Neuronal stem cell (in vitro differentiated cells): ENCODE measurements around the gene CARS2.

Experiments
- DNase-seq: peaks from one replicate; pipeline ENCODE4 v3.0.0-alpha.2; 2013; ENCODE audit warnings: low spot score
- H2AFZ ChIP-seq: one replicate; pipeline ENCODE4 v1.6.1; 2013; ENCODE audit warnings: mild to moderate bottlenecking, low read length, inconsistent platforms
- H2AK5ac ChIP-seq: 2 replicates; pipeline ENCODE4 v1.6.1; 2013; ENCODE audit warnings: low read depth, mild to moderate bottlenecking, inconsistent platforms, low read length, moderate library complexity, mixed read lengths
- H2BK120ac ChIP-seq: 2 replicates; pipeline ENCODE4 v1.6.1; 2013; ENCODE audit warnings: low read depth, mild to moderate bottlenecking, inconsistent platforms, low read length, moderate library complexity, mixed read lengths
- H2BK12ac ChIP-seq: one replicate; pipeline ENCODE4 v1.6.1; 2013; ENCODE audit warnings: low read length, inconsistent platforms
- H2BK15ac ChIP-seq: 2 replicates; pipeline ENCODE4 v1.6.1; 2013; ENCODE audit warnings: mild to moderate bottlenecking, low read length, inconsistent platforms, mixed read lengths
- H2BK5ac ChIP-seq: one replicate; pipeline ENCODE4 v1.6.1; 2013; ENCODE audit warnings: inconsistent platforms, mild to moderate bottlenecking, low read length, moderate library complexity
- H3K14ac ChIP-seq: one replicate; pipeline ENCODE4 v1.6.1; 2013; ENCODE audit warnings: low read length, inconsistent platforms
- H3K18ac ChIP-seq: 2 replicates; pipeline ENCODE4 v1.6.1; 2013; ENCODE audit warnings: low read length, inconsistent platforms
- H3K23ac ChIP-seq: 2 replicates; pipeline ENCODE4 v1.6.1; 2013; ENCODE audit warnings: low read depth, mild to moderate bottlenecking, mixed read lengths, low read length, inconsistent platforms; ENCODE audit not compliant: poor library complexity
- H3K27ac ChIP-seq: replicated peaks from 3 replicates; pipeline ENCODE4 v1.5.1; 2013; ENCODE audit warnings: low read length, inconsistent platforms
- H3K27me3 ChIP-seq, 3 experiments: 2 replicates each; pipeline ENCODE4 v1.6.1; 2013; ENCODE audit warnings: low read length in 3 of 3, mild to moderate bottlenecking in 2 of 3, inconsistent platforms in 1 of 3, low read depth in 1 of 3, mixed read lengths in 1 of 3, moderate library complexity in 1 of 3; ENCODE audit not compliant: control insufficient read depth in 3 of 3, insufficient read depth in 3 of 3
- H3K36me3 ChIP-seq, 2 donors: replicated peaks in 1 of 2; 2 replicates each; pipeline ENCODE4 v1.6.1; 2013; ENCODE audit warnings: low read length in 2 of 2; ENCODE audit not compliant: control insufficient read depth in 2 of 2, insufficient read depth in 2 of 2
- H3K4ac ChIP-seq: 2 replicates; pipeline ENCODE4 v1.6.1; 2013; ENCODE audit warnings: inconsistent platforms, mild to moderate bottlenecking, low read length, moderate library complexity
- H3K4me1 ChIP-seq, 2 donors: 1 replicate in 1 of 2; 2 replicates in 1 of 2; pipeline ENCODE4 v1.6.1; 2013; ENCODE audit warnings: low read length in 2 of 2, low read depth in 1 of 2; ENCODE audit not compliant: control insufficient read depth in 2 of 2, insufficient read depth in 1 of 2
- H3K4me2 ChIP-seq: one replicate; pipeline ENCODE4 v1.6.1; 2013; ENCODE audit warnings: mild to moderate bottlenecking, low read length, inconsistent platforms; ENCODE audit not compliant: insufficient read depth, poor library complexity, severe bottlenecking
- H3K4me3 ChIP-seq, 2 donors: 2 replicates each; pipeline ENCODE4 v1.5.1; 2013; ENCODE audit warnings: low read length in 2 of 2, mild to moderate bottlenecking in 2 of 2, inconsistent platforms in 1 of 2, moderate library complexity in 1 of 2
- H3K79me1 ChIP-seq: one replicate; pipeline ENCODE4 v1.6.1; 2013; ENCODE audit warnings: low read depth, mild to moderate bottlenecking, inconsistent platforms, low read length, moderate library complexity
- H3K9ac ChIP-seq: one replicate; pipeline ENCODE4 v1.6.1; 2013; ENCODE audit warnings: mild to moderate bottlenecking, low read depth, low read length, inconsistent platforms; ENCODE audit not compliant: poor library complexity
- H3K9me3 ChIP-seq, 2 donors: replicated peaks in 1 of 2; 2 replicates each; pipeline versions ENCODE3 to v1.6.1; 2013; ENCODE audit warnings: low read length in 2 of 2, mild to moderate bottlenecking in 2 of 2, inconsistent platforms in 1 of 2, low read depth in 1 of 2, mixed read lengths in 1 of 2, moderate library complexity in 1 of 2; ENCODE audit not compliant: control insufficient read depth in 2 of 2, insufficient read depth in 1 of 2
- H4K8ac ChIP-seq: one replicate; pipeline ENCODE4 v1.6.1; 2013; ENCODE audit warnings: low read depth, mild to moderate bottlenecking, inconsistent platforms, low read length, moderate library complexity
- H4K91ac ChIP-seq: one replicate; pipeline ENCODE4 v1.6.1; 2013; ENCODE audit warnings: low read length, low read depth, mild to moderate bottlenecking, inconsistent platforms; ENCODE audit not compliant: poor library complexity
- WGBS, 2 donors: extraction: QIAGEN DNeasy Blood & Tissue Kit; methylation state at CpG; one replicate each; pipeline ENCODE4 v1.1.7; 2013; ENCODE audit warnings: missing lambda C conversion rate in 2 of 2, mixed read lengths in 1 of 2; ENCODE audit not compliant: insufficient read length in 2 of 2, insufficient replicate concordance in 1 of 2; ENCODE audit errors: extremely low coverage in 2 of 2; 5-methylcytosine and 5-hydroxymethylcytosine counted together

CARS2 gene

GRCh38 chr13:110743687-110744086, 37.8 kb upstream of the CARS2 start:
- no CpG with 5 or more reads among the region's 1 CpG for WGBS, 2 donors
- no peak overlapping the region for H3K4ac ChIP-seq

GRCh38 chr13:110737555-110737954, 31.6 kb upstream of the CARS2 start:
- peaks cover 0 to 3% of the 10 kb centered on the region in 2 donors for H3K9me3 ChIP-seq
- no peak overlapping the region for H2BK15ac ChIP-seq
- H2BK5ac ChIP-seq, result no peak overlapping the region
- H3K4me3 ChIP-seq, result no peak overlapping the region
- H3K36me3 ChIP-seq, result no peaks in the 10 kb centered on the region
- H2BK12ac ChIP-seq, result no peak overlapping the region
- no peak overlapping the region for H4K91ac ChIP-seq
- no peak overlapping the region for H2AK5ac ChIP-seq
- no peak overlapping the region for H2BK120ac ChIP-seq
- no peaks in the 10 kb centered on the region for H3K4me1 ChIP-seq
- DNase-seq, result no peak
- H3K4me2 ChIP-seq, result no peak overlapping the region
- H3K14ac ChIP-seq, result no peak overlapping the region
- H4K8ac ChIP-seq, result no peak overlapping the region
- no peak overlapping the region for H3K9ac ChIP-seq
- H3K27me3 ChIP-seq, result no peaks in the 10 kb centered on the region
- H3K23ac ChIP-seq, result no peak overlapping the region
- H2AFZ ChIP-seq, result no peak overlapping the region
- no peaks in the 10 kb centered on the region for H3K79me1 ChIP-seq
- H3K4ac ChIP-seq, result no peak overlapping the region
- H3K18ac ChIP-seq, result no peak overlapping the region
- no peak overlapping the region for H3K27ac ChIP-seq

More at GRCh38 chr13:110743687-110744086, 37.8 kb upstream of the CARS2 start:
- H3K4me3 ChIP-seq, result no peak overlapping the region
- no peaks in the 10 kb centered on the region for H3K79me1 ChIP-seq
- no peaks in the 10 kb centered on the region for H3K27me3 ChIP-seq
- no peak overlapping the region for H4K91ac ChIP-seq
- no peak overlapping the region for H2BK120ac ChIP-seq
- no peak overlapping the region for H3K18ac ChIP-seq
- H3K9ac ChIP-seq, result no peak overlapping the region
- no peak overlapping the region for H2AFZ ChIP-seq
- no peak overlapping the region for H2BK15ac ChIP-seq
- H3K9me3 ChIP-seq, result peaks cover 1 to 7% of the 10 kb centered on the region in 2 donors
- H2AK5ac ChIP-seq, result no peak overlapping the region
- no peak overlapping the region for H2BK5ac ChIP-seq
- H3K4me2 ChIP-seq, result no peak overlapping the region
- no peak overlapping the region for H3K23ac ChIP-seq
- no peak for DNase-seq
- H2BK12ac ChIP-seq, result no peak overlapping the region
- no peaks in the 10 kb centered on the region for H3K4me1 ChIP-seq
- H4K8ac ChIP-seq, result no peak overlapping the region
- H3K14ac ChIP-seq, result no peak overlapping the region
- H3K27ac ChIP-seq, result no peak overlapping the region
- no peaks in the 10 kb centered on the region for H3K36me3 ChIP-seq

- Histone ChIP-seq H3K79me1 (peaks cover 3% of the 10 kb centered on the region), H3K27me3 (no peaks in the 10 kb centered on the region), H3K4me3 (no peak overlapping the region), H3K36me3 (no peaks in the 10 kb centered on the region), H3K9ac (no peak overlapping the region), H3K4me1 (no peaks in the 10 kb centered on the region), H4K8ac (no peak overlapping the region), H3K9me3 (peaks cover 0 to 3% of the 10 kb centered on the region in 2 donors), H2AK5ac (no peak overlapping the region), H2BK5ac (no peak overlapping the region), H3K4ac (no peak overlapping the region), H2AFZ (no peak overlapping the region), H3K4me2 (no peak overlapping the region), H3K27ac (no peak overlapping the region), H3K23ac (no peak overlapping the region), H4K91ac (no peak overlapping the region), H2BK12ac (no peak overlapping the region), H3K14ac (no peak overlapping the region), H2BK15ac (no peak overlapping the region), H3K18ac (no peak overlapping the region), H2BK120ac (no peak overlapping the region)
- DNase-seq, result no peak
- WGBS, 2 donors, result no CpG with 5 or more reads among the region's 5 CpGs
These were observed 28.6 kb upstream of the CARS2 start for GRCh38 chr13:110734561-110734960.

DNA sequence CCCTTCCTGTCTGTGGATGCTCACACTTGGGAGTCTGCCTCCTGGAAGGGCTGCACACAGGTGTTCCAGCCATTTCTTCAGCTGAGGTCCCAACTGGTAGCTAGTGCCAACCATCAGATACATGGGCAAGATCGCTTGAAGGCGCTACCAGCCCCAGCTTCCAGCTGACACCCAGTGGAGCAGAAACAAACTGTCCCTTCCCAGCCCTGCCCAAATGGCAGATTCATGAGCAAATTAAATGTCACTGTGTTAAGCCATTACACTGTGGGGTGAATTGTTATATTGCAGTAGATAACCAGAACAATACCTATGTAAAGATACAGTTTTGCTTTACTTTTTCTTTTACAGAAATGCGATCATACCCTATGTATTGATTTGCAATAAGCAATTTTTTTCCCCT, 25.2 kb upstream of the CARS2 start:
- no peak overlapping the region for H3K4me3 ChIP-seq
- no CpG with 5 or more reads among the region's 3 CpGs for WGBS, 2 donors
- no peaks in the 10 kb centered on the region for H3K9me3 ChIP-seq
- H4K8ac ChIP-seq, result peak overlapping the region; percentile 65
- no peak overlapping the region for H2BK12ac ChIP-seq
- H4K91ac ChIP-seq, result peak overlapping the region; percentile 94
- H3K4me2 ChIP-seq, result no peak overlapping the region
- peak overlapping the region; percentile 28 for H3K18ac ChIP-seq
- H3K79me1 ChIP-seq, result peaks cover 3% of the 10 kb centered on the region
- peak overlapping the region; percentile 66 for H3K4ac ChIP-seq
- peak overlapping the region; percentile 30 for H3K9ac ChIP-seq
- H3K14ac ChIP-seq, result no peak overlapping the region
- H2BK5ac ChIP-seq, result peak overlapping the region; percentile 13
- no peaks in the 10 kb centered on the region for H3K36me3 ChIP-seq
- H2AFZ ChIP-seq, result no peak overlapping the region
- H2AK5ac ChIP-seq, result no peak overlapping the region
- no peak overlapping the region for H2BK15ac ChIP-seq
- no peaks in the 10 kb centered on the region for H3K27me3 ChIP-seq
- DNase-seq, result no peak
- H2BK120ac ChIP-seq, result no peak overlapping the region
- no peak overlapping the region for H3K27ac ChIP-seq
- no peaks in the 10 kb centered on the region for H3K4me1 ChIP-seq
- no peak overlapping the region for H3K23ac ChIP-seq
